Stromal cell of bone marrow (primary cell): ENCODE measurements around the gene INTS11.

Experiments
- DNase-seq: peaks from one replicate; pipeline ENCODE4 v3.0.0-alpha.2; 2012; ENCODE audit warnings: low read depth

The INTS11 gene

GRCh38 chr1:1357871-1358432 lies 33.5 kb upstream of the INTS11 start:
- no peak for DNase-seq

- no peak for DNase-seq
Observed at GRCh38 chr1:1356796-1357401, 32.4 kb upstream of the INTS11 start.

- DNase-seq, result no peak
Observed at GRCh38 chr1:1356166-1356795, 31.8 kb upstream of the INTS11 start.

- DNase-seq, result no peak
Observed at GRCh38 chr1:1355416-1355815, 31.0 kb upstream of the INTS11 start.

GRCh38 chr1:1354271-1355247 lies 30.1 kb upstream of the INTS11 start:
- no peak for DNase-seq

- no peak for DNase-seq
Observed at GRCh38 chr1:1353389-1354151, 29.1 kb upstream of the INTS11 start.

GRCh38 chr1:1352786-1353388 lies 28.4 kb upstream of the INTS11 start:
- no peak for DNase-seq

GRCh38 chr1:1351511-1352427 lies 27.3 kb upstream of the INTS11 start:
- no peak for DNase-seq

- DNase-seq, result no peak
Observed at GRCh38 chr1:1349256-1350012, 25.0 kb upstream of the INTS11 start, which contains the start of gene DVL1. Gene DVL1, minus strand, starts transcription at chr1:1349418. Its CDS starts 353 bp downstream, at chr1:1349065.

GRCh38 chr1:1348420-1349255 lies 24.2 kb upstream of the INTS11 start:
- no peak for DNase-seq

- no peak for DNase-seq
Observed at GRCh38 chr1:1347663-1348419, 23.4 kb upstream of the INTS11 start.

GRCh38 chr1:1347026-1347595 lies 22.7 kb upstream of the INTS11 start:
- DNase-seq, result no peak

- no peak for DNase-seq
Observed at GRCh38 chr1:1346501-1346890, 22.0 kb upstream of the INTS11 start.

GRCh38 chr1:1345860-1346500 lies 21.5 kb upstream of the INTS11 start:
- DNase-seq, result no peak

GRCh38 chr1:1345384-1345783 lies 20.9 kb upstream of the INTS11 start:
- no peak for DNase-seq

- DNase-seq, result no peak
Observed at GRCh38 chr1:1344655-1345361, 20.3 kb upstream of the INTS11 start.
